ENCODE data around the gene IDH2.

The IDH2 gene

DNA sequence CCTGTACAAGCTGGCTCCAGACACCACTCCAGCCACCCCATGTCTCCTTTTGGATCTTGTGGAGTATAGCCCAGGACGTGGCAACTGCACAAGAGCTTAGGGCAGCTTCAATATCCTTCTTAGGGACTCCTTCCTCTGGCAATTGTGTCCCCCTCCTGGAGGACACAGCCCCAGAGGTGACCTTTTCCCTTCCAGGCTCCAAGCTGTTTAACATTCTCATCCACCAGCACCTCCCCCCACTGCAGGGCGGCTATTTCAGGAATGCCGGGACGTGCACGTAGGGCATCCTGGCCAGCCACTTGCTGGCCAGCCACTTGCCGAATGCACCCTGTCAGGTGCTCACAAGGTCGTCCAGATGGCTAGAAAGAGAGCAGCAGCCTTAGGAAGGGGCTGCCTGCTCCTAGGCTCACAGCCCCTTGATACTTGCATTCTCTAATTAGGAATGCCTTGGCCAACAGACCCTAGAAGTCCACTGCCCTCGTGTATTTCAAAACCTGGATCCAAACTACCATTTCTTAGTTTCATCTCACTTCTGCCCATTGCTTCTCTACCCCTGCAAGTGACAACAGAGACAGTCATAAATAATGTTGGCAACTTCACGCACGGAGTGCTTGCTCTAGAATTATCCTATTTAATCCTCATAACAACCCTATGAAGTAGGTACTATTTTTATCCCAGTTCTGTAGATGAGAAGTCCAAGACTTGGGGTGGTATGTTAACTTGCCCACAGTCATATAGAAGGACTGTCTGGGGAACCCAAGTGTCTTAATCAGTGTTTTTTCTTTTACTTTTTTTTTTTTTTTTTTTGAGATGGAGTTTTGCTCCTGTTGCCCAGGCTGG, 24.5 kb upstream of the IDH2 start:
- TF ChIP-seq, protein P1, sequence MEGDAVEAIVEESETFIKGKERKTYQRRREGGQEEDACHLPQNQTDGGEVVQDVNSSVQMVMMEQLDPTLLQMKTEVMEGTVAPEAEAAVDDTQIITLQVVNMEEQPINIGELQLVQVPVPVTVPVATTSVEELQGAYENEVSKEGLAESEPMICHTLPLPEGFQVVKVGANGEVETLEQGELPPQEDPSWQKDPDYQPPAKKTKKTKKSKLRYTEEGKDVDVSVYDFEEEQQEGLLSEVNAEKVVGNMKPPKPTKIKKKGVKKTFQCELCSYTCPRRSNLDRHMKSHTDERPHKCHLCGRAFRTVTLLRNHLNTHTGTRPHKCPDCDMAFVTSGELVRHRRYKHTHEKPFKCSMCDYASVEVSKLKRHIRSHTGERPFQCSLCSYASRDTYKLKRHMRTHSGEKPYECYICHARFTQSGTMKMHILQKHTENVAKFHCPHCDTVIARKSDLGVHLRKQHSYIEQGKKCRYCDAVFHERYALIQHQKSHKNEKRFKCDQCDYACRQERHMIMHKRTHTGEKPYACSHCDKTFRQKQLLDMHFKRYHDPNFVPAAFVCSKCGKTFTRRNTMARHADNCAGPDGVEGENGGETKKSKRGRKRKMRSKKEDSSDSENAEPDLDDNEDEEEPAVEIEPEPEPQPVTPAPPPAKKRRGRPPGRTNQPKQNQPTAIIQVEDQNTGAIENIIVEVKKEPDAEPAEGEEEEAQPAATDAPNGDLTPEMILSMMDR (IDR thresholded peaks at IDR 0.05; ENCODE audit: low read depth, low read length) = no peak
- no peak overlapping the region for H3K4me3 ChIP-seq (ENCODE audit: low read depth, low read length)

DNA sequence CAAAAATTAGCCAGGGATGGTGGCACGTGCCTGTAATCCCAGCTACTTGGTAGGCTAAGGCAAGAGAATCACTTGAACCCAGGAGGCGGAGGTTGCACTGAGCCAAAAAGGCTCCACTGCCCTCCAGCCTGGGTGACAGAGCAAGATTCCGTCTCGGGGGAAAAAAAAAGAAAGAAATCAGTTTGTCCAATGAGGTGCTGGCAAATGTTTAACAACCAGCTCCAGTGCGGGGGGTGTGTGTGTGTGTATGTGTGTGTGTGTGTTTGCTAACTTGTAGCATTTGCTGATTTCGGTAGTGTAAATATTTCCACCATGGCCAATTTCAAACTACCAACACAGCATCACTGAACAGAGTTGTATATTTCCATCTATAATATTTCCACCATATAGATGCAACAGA, 23.8 kb upstream of the IDH2 start:
- H3K4me3 ChIP-seq (ENCODE audit: low read depth, low read length) = no peak overlapping the region
- TF ChIP-seq, protein P1 (IDR thresholded peaks at IDR 0.05; ENCODE audit: low read depth, low read length) = no peak

DNA sequence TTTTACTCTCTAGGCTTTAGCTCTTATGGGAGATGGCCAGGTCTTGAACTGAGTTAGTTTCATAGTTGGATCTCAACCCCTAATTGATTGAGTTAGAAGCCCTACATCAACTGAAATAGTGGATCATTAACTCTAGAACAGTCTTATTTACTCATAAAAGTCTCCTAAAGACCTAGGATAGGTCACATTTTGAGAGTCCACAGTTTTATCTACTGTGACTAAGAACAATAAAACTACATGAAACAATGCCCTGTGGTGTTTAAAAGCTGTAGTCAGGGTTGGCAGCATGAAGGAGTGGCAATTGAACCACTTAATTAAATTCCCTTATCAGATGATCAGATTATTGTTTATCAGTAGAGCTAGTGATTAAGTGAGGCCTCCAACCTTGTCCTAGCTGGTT, 22.2 kb upstream of the IDH2 start:
- no peak overlapping the region for H3K4me3 ChIP-seq (ENCODE audit: low read depth, low read length)
- TF ChIP-seq, protein P1 (IDR thresholded peaks at IDR 0.05; ENCODE audit: low read depth, low read length) = no peak

DNA sequence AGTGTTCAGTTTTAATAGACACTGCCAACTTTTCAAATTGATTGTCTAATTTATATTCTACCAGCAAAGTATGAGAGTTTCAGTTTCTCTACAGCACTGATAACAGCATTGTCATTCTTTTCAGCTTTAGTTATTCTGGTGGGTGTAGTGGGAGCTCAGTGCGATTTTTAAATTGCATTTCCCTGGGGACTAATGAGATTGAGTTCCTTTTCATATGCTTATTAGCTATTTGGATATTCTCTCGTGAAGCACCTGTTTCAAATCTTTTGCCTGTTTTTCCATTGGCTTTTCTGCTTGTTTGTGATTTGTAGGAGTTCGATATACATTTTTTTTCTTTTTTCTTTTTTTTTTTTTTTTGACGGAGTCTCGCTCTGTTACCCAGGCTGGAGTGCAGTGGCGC, 18.8 kb upstream of the IDH2 start:
- TF ChIP-seq, protein P1 (IDR thresholded peaks at IDR 0.05; ENCODE audit: low read depth, low read length) = no peak
- H3K4me3 ChIP-seq (ENCODE audit: low read depth, low read length) = no peak overlapping the region

DNA sequence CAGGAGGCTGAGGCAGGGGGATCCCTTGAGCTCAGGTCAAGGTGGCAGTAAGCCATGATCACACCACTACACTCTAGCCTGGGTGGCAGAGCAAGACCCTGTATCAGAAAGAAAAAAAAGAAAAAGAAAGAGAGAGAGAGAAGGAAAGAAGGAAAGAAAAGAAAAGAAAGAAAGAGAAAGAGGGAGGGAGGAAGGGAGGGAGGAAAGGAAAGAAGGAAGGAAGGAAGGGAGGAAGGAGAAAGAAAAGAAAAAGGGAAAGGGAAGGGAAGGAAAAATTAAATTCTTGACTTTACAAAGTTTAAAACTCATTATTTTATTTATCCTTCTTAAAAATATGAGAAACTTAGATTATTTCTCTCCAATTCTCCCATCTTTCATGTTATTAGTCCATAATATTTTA, 17.1 kb upstream of the IDH2 start:
- no peak overlapping the region for H3K4me3 ChIP-seq (ENCODE audit: low read depth, low read length)
- TF ChIP-seq, protein P1 (IDR thresholded peaks at IDR 0.05; ENCODE audit: low read depth, low read length) = no peak

DNA sequence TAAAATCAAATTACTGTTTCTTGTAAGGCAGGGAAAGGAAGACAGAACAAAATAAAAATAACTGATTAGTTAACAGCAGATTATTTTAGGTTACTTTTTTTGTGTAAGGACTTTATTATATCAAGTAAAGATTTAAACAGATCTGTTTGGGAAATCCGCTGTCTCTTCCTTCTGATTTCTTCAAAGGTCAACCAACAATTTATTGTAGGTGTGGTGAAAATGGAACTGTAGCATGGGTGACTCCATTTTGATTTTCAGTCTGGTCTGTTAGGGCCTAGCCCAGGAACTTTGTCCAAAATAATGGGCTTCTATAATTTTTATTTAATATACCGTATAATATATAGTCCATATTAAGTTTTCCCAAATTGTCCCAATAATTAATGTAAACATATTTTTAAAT, 13.5 kb upstream of the IDH2 start:
- TF ChIP-seq, protein P1 (IDR thresholded peaks at IDR 0.05; ENCODE audit: low read depth, low read length) = no peak
- no peak overlapping the region for H3K4me3 ChIP-seq (ENCODE audit: low read depth, low read length)

DNA sequence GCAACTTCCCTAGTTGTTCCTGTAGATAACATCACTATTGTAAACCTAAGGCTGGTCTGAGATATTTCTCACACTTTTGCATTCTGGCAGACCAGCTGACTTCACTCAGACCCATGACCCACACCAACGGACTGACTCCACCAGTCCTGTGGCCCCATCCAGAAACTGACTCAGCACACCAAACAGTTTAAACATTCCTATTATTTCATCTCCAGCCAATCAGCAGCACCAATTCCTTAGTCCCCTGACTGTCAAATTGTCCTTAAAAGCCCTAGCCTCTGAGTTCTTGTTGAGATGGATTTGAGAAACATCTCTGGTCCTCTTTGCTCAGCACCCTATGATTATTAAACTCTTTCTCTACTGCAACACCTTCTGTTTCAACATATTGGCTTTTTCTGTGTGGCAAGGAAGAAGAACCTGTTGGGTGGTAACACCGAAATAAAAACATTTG, 12.2 kb upstream of the IDH2 start:
- no peak overlapping the region for H3K4me3 ChIP-seq (ENCODE audit: low read depth, low read length)
- TF ChIP-seq, protein P1 (IDR thresholded peaks at IDR 0.05; ENCODE audit: low read depth, low read length) = no peak
